PFSK-1 (cell line): Measurements from ENCODE around the gene TP53I11.

Experiments
- FOXP2 ChIP-seq: optimal IDR thresholded peaks from 2 replicates; pipeline ENCODE3; 2011; ENCODE audit warnings: borderline replicate concordance, control low read depth, inconsistent platforms; ENCODE audit not compliant: insufficient read depth; ENCODE audit errors: extremely low read length, extremely low read depth
- POLR2AphosphoS5 ChIP-seq: IDR thresholded peaks from 2 replicates; pipeline ENCODE4 v1.6.1; 2012; ENCODE audit warnings: low read depth, mild to moderate bottlenecking, control low read depth, low read length, moderate library complexity
- REST ChIP-seq, 2 experiments: IDR thresholded peaks; 2 replicates each; pipeline versions ENCODE4 v1.6.1 to v1.8.0; 2011 to 2012; ENCODE audit warnings: low read depth in 2 of 2, low read length in 2 of 2, control low read depth in 1 of 2, inconsistent platforms in 1 of 2, mild to moderate bottlenecking in 1 of 2, moderate library complexity in 1 of 2; ENCODE audit not compliant: insufficient read depth in 1 of 2
- SIN3A ChIP-seq: IDR thresholded peaks from 2 replicates; pipeline ENCODE4 v1.6.1; 2012; ENCODE audit warnings: mild to moderate bottlenecking, low read length, moderate library complexity, borderline replicate concordance; ENCODE audit not compliant: insufficient read depth
- TAF1 ChIP-seq: IDR thresholded peaks from 2 replicates; pipeline ENCODE4 v1.6.1; 2012; ENCODE audit warnings: low read length, control low read depth, borderline replicate concordance; ENCODE audit not compliant: insufficient read depth

The TP53I11 gene

DNA sequence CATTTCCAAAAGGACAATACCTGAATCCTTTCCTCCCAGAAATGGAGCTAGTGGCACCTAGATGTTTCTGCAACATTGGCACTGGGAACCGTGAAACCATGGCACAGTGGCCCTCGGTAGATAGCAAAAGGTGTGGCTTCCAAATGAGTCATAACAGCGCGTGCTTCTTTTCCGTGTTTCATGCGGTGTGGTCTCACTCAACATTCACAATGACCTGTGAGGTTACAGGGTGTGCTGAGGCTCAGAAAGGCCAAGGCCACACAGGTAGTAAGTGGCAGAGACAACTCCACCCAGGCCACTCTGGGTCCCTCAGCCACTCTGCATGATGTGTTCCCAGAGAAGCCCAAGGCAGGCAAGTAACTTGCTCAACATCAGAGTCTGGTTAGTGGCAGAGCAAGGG is 67.4 kb downstream of the TP53I11 start:
- TF ChIP-seq REST (IDR thresholded peaks at IDR 0.05; ENCODE audit: insufficient read depth in 1 of 2, low read depth in 2 of 2, low read length in 2 of 2) = no peak
- no peak for TF ChIP-seq SIN3A
- no peak for TF ChIP-seq TAF1
- no peak for TF ChIP-seq FOXP2
- no peak for TF ChIP-seq POLR2AphosphoS5
